Epithelial cell of proximal tubule (primary cell): ENCODE data around the gene AFF1. TPM values are rescaled to one million over a fixed set of nuclear protein-coding genes. Genes with fewer than 3 reads are reported as not detected.

ENCODE experiments used
- DNase-seq: peaks from one replicate; pipeline ENCODE4 v3.0.0-alpha.2; 2011; ENCODE audit warnings: low read depth
- H3K4me3 ChIP-seq: 2 replicates; pipeline ENCODE4 v1.5.1; 2011; ENCODE audit warnings: low read depth, mild to moderate bottlenecking, low read length
- total RNA-seq: library from RNA; depleted of rRNA; stranded (reverse); fragments of >200 nt; gene quantifications from 2 replicates; pipeline ENCODE4 v1.2.3, GENCODE V29; 2015
- TF ChIP-seq, protein P1 (sequence below): conservative IDR thresholded peaks from 2 replicates; pipeline ENCODE4 v1.5.1; 2012; ENCODE audit warnings: low read depth, mild to moderate bottlenecking, low read length

AFF1 gene
- total RNA-seq, 1 donor from 2014 or later: 12.5 TPM

DNA sequence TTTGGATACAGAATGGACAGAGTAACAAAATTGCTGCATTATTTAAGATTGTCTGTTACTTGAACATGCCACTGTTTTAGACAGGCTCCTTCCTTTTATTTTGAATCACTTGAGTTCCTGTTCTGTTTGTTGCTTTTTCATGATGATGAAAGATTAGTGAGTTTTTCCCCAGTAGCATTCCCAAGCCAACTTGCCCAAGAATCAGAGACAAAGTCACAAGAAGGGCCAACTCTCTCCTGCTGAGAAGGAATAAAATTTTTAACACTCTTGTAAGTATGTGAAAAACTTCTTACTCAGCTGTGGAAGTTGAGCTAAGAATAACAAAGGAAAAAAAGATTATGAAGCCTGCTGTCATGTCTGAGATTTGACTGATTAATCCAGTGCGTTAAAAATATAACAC lies 181.4 kb downstream of the AFF1 start:
- no peak overlapping the region for H3K4me3 ChIP-seq
- TF ChIP-seq, protein P1, sequence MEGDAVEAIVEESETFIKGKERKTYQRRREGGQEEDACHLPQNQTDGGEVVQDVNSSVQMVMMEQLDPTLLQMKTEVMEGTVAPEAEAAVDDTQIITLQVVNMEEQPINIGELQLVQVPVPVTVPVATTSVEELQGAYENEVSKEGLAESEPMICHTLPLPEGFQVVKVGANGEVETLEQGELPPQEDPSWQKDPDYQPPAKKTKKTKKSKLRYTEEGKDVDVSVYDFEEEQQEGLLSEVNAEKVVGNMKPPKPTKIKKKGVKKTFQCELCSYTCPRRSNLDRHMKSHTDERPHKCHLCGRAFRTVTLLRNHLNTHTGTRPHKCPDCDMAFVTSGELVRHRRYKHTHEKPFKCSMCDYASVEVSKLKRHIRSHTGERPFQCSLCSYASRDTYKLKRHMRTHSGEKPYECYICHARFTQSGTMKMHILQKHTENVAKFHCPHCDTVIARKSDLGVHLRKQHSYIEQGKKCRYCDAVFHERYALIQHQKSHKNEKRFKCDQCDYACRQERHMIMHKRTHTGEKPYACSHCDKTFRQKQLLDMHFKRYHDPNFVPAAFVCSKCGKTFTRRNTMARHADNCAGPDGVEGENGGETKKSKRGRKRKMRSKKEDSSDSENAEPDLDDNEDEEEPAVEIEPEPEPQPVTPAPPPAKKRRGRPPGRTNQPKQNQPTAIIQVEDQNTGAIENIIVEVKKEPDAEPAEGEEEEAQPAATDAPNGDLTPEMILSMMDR: no peak
- no peak for DNase-seq

DNA sequence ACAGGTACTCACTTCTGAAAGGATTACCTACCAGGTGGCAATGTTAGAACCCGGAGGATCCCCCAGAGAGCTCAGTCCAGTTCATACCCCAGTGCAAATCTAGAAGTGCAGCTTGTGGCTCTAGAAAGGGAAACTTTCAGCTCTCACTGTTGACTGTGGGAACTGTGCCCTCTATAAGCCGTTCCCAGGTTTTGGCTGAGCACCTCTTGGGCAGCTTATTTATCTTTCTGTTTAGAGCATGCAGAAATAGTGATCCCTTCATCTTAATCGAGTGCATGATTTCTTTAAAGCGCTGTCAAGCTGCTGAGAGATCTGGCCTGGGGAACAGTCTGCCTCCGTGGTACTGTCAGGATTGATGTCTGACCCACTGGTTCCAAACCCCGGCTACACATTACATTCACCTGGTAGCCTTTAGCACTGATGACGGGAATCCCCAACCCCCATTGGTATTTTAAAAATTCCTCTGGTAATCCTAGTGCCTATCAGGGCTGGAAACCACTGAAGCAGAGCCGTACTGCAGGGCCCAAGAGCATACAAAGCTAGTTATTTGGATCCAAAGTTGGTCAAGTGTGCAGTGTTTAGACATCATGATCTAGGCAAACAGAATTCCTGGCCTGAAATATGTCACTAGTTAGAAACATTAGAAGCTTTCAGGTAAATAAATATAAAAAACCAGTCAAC lies 182.4 kb downstream of the AFF1 start:
- peak overlapping the region; percentile 1 for H3K4me3 ChIP-seq
- peak; percentile 100 for DNase-seq
- TF ChIP-seq, protein P1: no peak

DNA sequence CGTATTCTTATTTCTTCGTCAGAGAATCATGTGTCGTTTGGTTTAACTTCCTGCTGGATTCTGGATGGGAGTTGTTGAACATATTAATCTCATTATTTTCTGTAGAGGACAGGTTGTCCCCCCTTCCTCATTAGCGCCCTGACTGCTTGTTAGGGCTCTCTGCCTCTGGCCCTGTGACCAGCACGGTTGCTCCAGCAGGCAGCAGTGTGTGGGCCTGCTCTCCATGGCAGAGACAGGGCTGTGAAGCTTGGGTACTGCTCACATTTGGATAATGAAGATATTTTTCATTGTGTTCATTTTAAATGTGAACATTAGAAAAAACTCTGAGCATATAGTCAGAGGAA lies 182.9 kb downstream of the AFF1 start:
- TF ChIP-seq, protein P1: no peak
- no peak overlapping the region for H3K4me3 ChIP-seq
- DNase-seq: no peak

DNA sequence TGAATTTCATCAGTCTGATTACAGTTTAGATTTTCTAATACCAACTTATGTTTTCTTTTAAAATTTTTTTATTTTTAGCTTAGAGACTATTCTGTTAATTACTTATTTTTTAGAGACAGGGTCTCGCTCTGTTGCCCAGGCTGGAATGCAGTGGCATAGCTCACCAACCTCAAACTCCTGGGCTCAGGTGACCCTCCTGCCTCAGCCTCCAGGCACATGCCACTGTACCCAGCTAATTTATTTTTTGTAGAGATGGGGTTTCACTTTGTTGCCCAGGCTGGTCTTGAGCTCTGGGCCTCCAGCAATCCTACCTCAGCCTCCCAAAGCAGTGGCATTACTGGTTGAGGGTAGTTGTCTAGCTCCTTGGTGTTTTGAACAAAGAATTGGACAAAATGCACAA lies 183.6 kb downstream of the AFF1 start:
- H3K4me3 ChIP-seq: no peak overlapping the region
- TF ChIP-seq, protein P1: no peak
- DNase-seq: no peak

DNA sequence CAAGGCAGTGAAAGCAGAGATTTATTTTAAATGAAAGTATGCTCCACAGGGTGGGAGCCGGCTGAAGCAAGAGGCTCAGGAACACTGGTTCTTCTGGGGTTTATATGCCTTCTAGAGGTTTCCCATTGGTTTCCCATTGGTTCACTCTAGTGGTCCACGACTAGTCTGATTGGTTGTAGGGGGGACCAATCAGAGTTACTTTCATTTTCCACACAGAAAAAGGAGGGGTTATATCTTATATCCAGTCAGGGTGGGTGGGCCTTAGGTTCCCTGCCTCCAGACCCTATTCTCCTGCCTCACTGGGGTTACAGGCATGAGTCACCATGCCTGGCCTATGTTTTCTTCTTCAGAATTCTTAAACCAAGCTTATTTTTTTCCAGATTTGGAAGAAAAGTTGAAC lies 184.0 kb downstream of the AFF1 start:
- no peak overlapping the region for H3K4me3 ChIP-seq
- DNase-seq: no peak
- TF ChIP-seq, protein P1: no peak

DNA sequence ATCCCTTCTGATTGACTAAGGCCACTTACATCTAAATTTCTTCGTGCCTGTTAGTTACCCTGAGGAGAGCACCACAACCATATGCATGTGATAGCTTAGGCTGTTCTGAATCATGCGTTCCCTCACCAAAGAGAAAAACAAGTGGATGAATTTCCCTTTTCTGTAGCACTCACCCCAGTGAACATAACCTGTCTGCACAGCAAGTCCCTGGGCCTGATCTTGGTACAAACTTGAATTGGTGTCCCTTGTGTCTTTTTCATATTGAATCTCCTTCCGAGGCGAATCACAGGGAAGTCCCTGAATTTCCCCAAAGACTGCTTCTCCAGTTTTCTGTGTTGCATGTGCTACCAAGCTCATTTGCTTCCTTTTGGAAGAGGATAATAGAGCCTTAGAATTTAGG lies 185.2 kb downstream of the AFF1 start:
- no peak for DNase-seq
- TF ChIP-seq, protein P1: no peak
- H3K4me3 ChIP-seq: no peak overlapping the region

DNA sequence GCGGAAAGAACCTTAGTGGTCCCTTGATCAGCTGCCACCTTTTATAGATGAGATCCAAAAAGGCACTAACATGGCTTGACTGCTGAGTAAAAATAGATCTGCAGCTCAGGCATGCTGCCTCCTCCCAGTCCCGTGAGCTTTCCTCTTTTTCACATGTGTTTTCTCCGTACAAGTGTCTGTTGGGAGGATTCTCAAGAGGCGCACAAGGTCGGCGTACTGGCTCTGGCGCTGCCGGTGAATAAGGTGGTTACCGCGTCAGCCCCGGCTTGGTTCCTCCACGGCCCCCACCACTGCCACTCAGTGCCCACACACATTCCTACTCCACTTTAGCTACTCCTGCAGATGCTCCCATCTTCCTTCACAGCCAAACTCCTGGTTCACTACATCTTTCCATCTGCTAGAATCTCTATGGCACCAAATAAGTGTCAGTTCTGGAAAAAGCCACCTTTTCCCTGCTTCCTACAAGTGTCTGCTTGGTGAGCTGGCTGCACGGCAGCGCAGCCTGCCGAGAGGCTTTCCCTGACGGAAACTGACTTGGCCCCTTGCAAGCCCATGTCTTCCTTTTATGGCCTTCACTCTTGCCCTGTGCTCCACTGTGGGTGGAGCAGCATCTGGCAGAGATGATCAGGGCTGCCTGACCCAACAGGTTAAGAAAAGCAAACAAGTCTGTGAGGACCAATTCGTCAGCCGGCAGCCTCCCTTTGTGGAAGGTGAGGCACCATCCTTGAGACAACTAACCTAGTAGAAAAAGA lies 185.8 kb downstream of the AFF1 start:
- no peak for DNase-seq
- TF ChIP-seq, protein P1: peak; percentile 9
- H3K4me3 ChIP-seq: no peak overlapping the region
